GM13976 (cell line): ENCODE measurements around the gene ANKRD13D.
A peak's percentile ranks its signal among the peaks of the same experiment; 100 is the strongest.

ENCODE experiments used
- DNase-seq: peaks from one replicate; pipeline ENCODE4 v3.0.0; 2012; ENCODE audit warnings: low spot score
- CTCF ChIP-seq: IDR thresholded peaks from 2 replicates; pipeline ENCODE4 v1.5.1; 2012; ENCODE audit warnings: borderline replicate concordance, mild to moderate bottlenecking; ENCODE audit not compliant: insufficient read depth; ENCODE audit errors: extremely low read depth, missing control alignments, control extremely low read depth
- in situ Hi-C: fragments of 300-500 bp; cut with MboI; formaldehyde crosslinking; loops from one replicate; pipeline ENCODE4 v1.12.0; 2022; ENCODE audit warnings: low sequenced_read_pairs, mixed read lengths, inconsistent platforms; ENCODE audit not compliant: unreplicated experiment

The ANKRD13D gene

GRCh38 chr11:67303835-67304411, 14.8 kb downstream of the ANKRD13D start:
- in situ Hi-C loops: no loop called here
- no peak for DNase-seq

GRCh38 chr11:67304511-67305113, 15.5 kb downstream of the ANKRD13D start:
- no peak for TF ChIP-seq CTCF
- in situ Hi-C loops: no loop called here
- DNase-seq: no peak

More at GRCh38 chr11:67303835-67304411, 14.8 kb downstream of the ANKRD13D start:
- no peak for TF ChIP-seq CTCF

- in situ Hi-C loops: no loop called here
- DNase-seq: peak; percentile 26
- no peak for TF ChIP-seq CTCF
Observed at GRCh38 chr11:67306769-67307544, 17.9 kb downstream of the ANKRD13D start.

- in situ Hi-C loops: no loop called here
- peak; percentile 13 for DNase-seq
- no peak for TF ChIP-seq CTCF
Observed at GRCh38 chr11:67307545-67308001, 18.5 kb downstream of the ANKRD13D start.

GRCh38 chr11:67308031-67308866, 19.1 kb downstream of the ANKRD13D start:
- DNase-seq: no peak
- no peak for TF ChIP-seq CTCF
- in situ Hi-C loops: no loop called here

- TF ChIP-seq CTCF: no peak
- no peak for DNase-seq
- in situ Hi-C loops: no loop called here
Observed at GRCh38 chr11:67309166-67309565, 20.1 kb downstream of the ANKRD13D start.
